ENCODE data around the gene CP. TPM values are rescaled to one million over a fixed set of nuclear protein-coding genes. Genes with fewer than 3 reads are reported as not detected.

The CP gene
- total and polyA plus RNA-seq, 2 of the 13 experiments (the other 11 are each of a cell fraction or from before 2014, with no cell fraction given): 42.6 to 789 TPM

- TF ChIP-seq HNF1A (IDR thresholded peaks at IDR 0.05; ENCODE audit: low read depth) (peak; percentile 64), HNF1A (CRISPR knock-in tag; IDR thresholded peaks at IDR 0.05; ENCODE audit: borderline replicate concordance) (peak; percentile 35; the same call in 1 of the 2 replicates), ZBTB20 (CRISPR knock-in tag; IDR thresholded peaks at IDR 0.05; ENCODE audit: borderline replicate concordance, low read depth) (peak; percentile 77; the same call in 1 of the 2 replicates), PLSCR1 (CRISPR knock-in tag; IDR thresholded peaks at IDR 0.05; ENCODE audit: borderline replicate concordance) (no peak), ARID3A (IDR thresholded peaks at IDR 0.05; ENCODE audit: low read depth, low read length) (peak; percentile 86), MTERF4 (CRISPR knock-in tag; IDR thresholded peaks at IDR 0.05) (no peak), SNAPC2 (CRISPR knock-in tag; IDR thresholded peaks at IDR 0.05) (no peak), ZEB1 (IDR thresholded peaks at IDR 0.05; ENCODE audit: insufficient replicate concordance, low read depth) (peak; percentile 37), ZNF749 (CRISPR knock-in tag; IDR thresholded peaks at IDR 0.05; ENCODE audit: borderline replicate concordance) (no peak), GPBP1L1 (CRISPR knock-in tag; IDR thresholded peaks at IDR 0.05) (no peak), ZNF512 (CRISPR knock-in tag; IDR thresholded peaks at IDR 0.05) (no peak), ZNF660 (CRISPR knock-in tag; IDR thresholded peaks at IDR 0.05; ENCODE audit: borderline replicate concordance, low read depth) (no peak), NCOA2 (CRISPR knock-in tag; IDR thresholded peaks at IDR 0.05) (peak; percentile 95), PPARG (CRISPR knock-in tag; conservative IDR thresholded peaks at IDR 0.05) (no peak; the same call in 1 of the 2 replicates), JUNB (CRISPR knock-in tag; IDR thresholded peaks at IDR 0.05; ENCODE audit: borderline replicate concordance) (no peak), FOXA3 (CRISPR knock-in tag; IDR thresholded peaks at IDR 0.05) (peak; percentile 96), GTF3A (CRISPR knock-in tag; conservative IDR thresholded peaks at IDR 0.05) (no peak), MEIS2 (CRISPR knock-in tag; IDR thresholded peaks at IDR 0.05) (peak; percentile 90), ZMYM3 (CRISPR knock-in tag; IDR thresholded peaks at IDR 0.05) (no peak; the same call in 1 of the 2 replicates)
These were observed 6.9 kb downstream of the CP start (continued) for GRCh38 chr3:149214702-149215101.

Data from HepG2 (cell line).